RCC 7860 (cell line): ENCODE results near the gene IQCM.
A peak's percentile ranks its signal among the peaks of the same experiment; 100 is the strongest.
"Not testable (repeated sequence)": the region's sequence is repeated elsewhere in the genome, so short reads cannot be mapped to it uniquely, and the experiment has no call there.

Source experiments
- DNase-seq: peaks from one replicate; pipeline ENCODE4 v3.0.0-alpha.2; 2015; ENCODE audit warnings: low spot score
- FAIRE-seq: peaks from 2 replicates; lab custom pipeline; 2012; peaks lifted over from hg19 to GRCh38; lab: Jason Lieb, UNC

IQCM gene

DNA sequence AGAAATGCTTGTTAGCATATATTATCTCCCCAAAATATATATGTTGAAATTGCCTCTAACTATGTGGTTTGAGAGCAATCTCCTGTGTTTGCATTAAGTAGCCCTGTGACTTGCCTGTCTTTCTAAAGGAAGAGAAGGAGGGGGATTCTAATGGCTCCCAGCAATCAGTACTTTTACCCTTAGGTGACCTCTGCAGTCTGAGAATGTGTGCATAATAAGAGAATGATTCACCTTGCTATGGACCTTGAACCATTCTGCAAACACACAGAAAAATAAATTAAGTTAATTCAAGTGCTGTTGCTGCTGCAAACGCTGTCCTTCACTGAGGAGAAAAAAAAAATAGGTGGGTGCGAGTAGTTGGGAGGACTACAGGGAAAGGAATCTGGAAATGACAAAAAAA, 322.2 kb downstream of the IQCM start:
- FAIRE-seq (no peak), DNase-seq (no peak)

- DNase-seq: no peak
- no peak for FAIRE-seq
These were observed 326.3 kb downstream of the IQCM start for GRCh38 chr4:149489321-149489720.

DNA sequence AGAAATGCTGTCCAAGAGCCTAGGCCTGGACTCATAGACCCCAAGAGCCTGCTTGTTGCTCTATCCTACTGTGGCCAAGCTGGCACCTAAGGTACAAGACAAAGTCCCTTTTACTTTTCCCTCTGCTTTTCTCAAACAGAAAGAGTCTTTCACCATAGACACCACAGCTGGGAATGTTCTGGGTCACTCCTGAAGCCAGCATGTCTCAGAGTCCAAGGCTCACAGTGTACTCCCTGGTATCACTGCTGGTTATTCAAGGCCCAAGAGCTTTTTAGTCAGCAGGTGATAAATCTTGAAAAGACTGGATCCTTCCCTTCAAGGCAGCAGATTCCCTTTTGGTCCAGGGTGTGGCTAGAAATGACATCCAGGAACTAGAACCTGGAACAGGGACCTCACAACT, 328.8 kb downstream of the IQCM start:
- no peak for FAIRE-seq
- no peak for DNase-seq

DNA sequence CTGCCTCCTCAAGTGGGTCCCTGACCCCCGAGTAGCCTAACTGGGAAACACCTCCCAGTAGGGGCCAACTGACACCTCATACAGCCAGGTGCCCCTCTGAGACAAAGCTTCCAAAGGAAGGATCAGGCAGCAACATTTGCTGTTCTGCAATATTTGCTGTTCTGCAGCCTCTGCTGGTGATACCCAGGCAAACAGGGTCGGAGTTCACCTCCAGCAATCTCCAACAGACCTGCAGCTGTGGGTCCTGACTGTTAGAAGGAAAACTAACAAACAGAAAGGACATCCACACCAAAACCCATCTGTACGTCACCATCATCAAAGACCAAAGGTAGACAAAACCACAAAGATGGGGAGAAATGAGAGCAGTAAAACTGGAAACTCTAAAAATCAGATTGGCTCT, 347.0 kb downstream of the IQCM start:
- not testable (repeated sequence) for FAIRE-seq, DNase-seq

- DNase-seq (no peak), FAIRE-seq (no peak)
These were observed 349.2 kb downstream of the IQCM start for GRCh38 chr4:149466446-149466845.

DNA sequence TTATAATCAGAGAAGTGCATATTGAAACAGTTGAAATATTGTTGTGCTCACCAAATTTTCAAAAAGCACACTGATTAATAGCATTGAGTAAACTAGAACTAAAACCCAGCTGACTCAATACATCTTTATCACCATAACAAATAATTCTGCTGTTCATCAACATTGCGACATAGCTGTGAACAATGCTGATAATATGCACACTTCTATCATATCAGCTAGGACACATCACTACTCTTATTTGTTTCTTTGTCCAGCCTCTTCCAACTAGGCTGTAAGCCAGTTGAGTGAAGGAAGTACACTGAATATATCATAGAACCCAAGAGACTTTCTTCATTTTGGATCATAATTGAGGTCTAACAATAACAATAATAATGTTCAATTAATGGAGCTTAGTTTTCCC, 349.7 kb downstream of the IQCM start:
- no peak for FAIRE-seq
- no peak for DNase-seq

DNA sequence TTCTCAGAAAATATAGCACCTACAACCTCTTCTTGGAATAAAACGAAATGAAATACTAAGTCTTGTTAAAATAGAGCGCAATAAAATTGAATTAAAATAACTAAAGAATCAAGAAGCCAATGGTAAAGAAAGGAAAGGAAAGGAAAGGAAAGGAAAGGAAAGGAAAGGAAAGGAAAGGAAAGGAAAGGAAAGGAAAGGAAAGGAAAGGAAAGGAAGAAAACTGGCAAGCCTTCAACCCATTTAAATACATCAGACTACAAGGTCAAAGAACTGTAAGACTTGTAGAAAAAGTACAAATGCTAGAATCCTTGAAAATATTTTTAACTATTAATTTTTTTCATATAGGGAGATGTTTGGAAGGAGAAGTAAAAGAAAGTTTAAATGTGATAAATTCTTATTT, 372.1 kb downstream of the IQCM start:
- FAIRE-seq (no peak), DNase-seq (no peak)

GRCh38 chr4:149441338-149441737, 374.3 kb downstream of the IQCM start:
- DNase-seq (no peak), FAIRE-seq (peak; percentile 30)

- FAIRE-seq: no peak
- DNase-seq: no peak
These were observed 389.2 kb downstream of the IQCM start for GRCh38 chr4:149426461-149426860.

- FAIRE-seq (no peak), DNase-seq (no peak)
These were observed 406.1 kb downstream of the IQCM start for GRCh38 chr4:149409555-149409962.

DNA sequence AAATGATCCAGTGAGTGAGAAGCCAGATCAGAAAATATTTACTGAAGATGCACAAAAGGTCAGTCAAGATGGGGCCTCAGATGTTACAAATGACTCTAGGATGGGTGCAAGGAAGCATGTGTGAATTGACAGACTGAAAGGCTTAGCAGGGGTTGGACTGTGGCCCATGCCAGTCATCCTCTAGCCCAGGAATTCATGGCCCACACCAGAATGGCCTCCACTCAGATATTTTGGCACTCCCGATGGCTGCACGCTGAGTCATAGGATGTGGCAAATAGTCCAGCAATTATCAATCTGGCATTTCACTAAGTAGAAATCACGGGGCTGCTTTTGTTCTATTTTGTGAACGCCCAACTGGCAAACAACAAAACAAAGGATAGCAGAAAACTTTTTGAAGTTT, 406.5 kb downstream of the IQCM start:
- FAIRE-seq (no peak), DNase-seq (peak; percentile 48)

DNA sequence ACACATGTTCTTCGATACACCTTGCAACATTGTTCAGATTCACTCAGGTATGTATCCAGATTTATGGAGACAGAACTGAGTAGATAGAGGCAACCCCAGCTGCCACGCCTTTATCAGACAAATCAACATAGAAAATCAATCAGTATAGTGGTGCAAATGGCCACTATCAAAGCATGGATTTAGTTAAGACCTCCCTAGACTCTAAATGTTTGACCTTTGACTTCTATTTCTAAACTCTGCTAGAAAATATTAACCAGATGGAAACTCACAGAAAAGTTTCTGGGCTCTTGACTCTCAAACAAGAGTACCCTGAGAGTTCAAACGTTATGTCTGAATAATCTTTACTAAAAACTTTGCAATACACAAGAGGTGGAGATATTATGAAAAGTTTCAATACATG, 411.5 kb downstream of the IQCM start:
- FAIRE-seq (no peak), DNase-seq (no peak)

DNA sequence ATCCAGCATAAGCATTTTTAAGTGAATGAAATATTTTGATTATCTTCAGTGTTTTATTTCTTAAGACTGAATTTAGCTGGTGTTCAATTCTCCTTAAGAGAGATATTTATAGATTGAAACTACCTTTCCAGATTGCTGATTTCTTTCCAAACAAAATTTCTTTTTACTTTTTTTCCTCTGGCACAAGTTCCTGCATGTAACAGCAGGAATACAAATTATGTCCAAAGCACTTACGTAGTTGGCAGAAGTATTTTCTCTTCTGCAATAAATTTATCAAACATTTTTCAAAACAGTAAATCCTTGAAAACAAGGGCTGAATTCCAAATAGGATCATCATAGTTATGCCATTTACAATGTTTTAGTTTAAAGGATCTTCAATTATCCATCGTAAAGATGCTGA, 412.6 kb downstream of the IQCM start:
- no peak for DNase-seq
- FAIRE-seq: no peak

- DNase-seq (no peak), FAIRE-seq (no peak)
These were observed 416.6 kb downstream of the IQCM start for GRCh38 chr4:149398993-149399392.

GRCh38 chr4:149370785-149371420, 444.7 kb downstream of the IQCM start:
- FAIRE-seq: no peak
- DNase-seq: peak; percentile 23

DNA sequence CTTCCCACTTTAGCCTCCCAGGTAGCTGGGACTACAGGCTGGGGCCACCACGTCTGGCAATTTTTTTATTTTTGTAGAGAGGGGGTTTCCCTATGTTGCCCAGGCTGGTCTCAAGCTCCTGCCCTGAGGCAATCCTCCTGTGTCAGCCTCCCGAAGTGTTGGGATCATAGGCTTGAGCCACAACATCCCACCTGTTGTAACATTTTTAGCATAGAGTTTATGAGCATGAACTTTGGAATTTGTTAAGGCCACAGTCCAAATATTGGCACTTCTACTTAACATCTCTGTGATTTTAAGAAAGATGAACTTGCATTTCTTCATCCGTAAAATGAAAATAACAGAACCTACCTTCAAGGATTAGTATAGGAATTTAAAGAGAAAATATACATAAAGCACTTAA, 445.6 kb downstream of the IQCM start:
- no peak for FAIRE-seq
- no peak for DNase-seq

DNA sequence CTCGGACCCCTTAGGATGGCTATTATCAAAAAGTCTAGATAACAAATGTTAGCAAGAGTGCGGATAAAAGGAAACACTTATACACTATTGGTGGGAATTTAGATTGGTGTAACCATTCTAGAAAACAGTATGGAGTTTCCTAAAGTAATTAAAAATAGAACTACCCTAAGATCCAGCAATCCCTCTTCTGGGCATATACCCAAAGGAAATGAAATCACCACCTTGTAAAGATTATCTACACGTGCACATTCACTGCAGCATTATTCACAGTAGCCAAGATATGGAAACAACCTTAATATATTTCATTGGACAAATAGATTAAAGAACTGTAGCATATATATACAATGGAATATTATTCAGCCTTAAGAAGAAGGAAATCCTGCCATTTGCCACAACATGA, 462.4 kb downstream of the IQCM start:
- no peak for DNase-seq
- no peak for FAIRE-seq

DNA sequence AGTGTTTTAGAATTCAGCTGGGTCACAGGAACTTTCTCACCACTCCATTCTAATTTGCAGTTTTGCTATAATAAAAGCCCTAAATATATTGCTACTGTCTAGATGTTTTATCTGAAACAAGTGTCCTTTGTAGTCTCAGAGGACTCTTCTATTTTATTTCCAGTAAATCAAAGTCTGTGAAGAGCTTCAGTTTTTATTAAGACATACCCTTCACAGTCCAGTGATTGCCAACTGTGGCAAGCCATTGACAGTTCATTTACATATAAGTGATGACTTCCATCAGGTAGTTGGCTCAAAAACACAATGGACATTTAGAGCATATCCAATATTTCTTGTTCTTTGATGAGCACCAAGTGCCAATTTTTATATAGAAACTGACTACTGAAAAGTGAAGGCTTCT, 466.1 kb downstream of the IQCM start:
- FAIRE-seq: no peak
- DNase-seq: no peak

DNA sequence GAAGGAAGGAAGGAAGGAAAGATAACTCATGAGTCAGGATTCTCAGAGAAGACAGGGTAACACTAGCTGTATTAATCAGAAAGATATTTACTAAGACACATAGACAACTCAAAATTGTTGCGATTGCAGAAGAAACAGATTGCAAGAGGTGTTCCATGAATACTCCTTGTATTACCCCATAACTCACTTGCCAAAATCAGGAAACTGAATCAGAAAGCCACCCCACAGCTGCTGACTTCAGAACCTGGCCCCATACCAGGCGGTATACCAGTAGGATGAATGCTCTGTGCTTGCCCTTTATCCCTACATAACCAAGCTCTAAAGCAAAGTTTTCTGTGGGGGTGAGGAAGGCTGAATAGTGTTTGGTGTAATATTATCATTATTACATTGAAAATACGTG, 468.5 kb downstream of the IQCM start:
- FAIRE-seq: no peak
- no peak for DNase-seq

DNA sequence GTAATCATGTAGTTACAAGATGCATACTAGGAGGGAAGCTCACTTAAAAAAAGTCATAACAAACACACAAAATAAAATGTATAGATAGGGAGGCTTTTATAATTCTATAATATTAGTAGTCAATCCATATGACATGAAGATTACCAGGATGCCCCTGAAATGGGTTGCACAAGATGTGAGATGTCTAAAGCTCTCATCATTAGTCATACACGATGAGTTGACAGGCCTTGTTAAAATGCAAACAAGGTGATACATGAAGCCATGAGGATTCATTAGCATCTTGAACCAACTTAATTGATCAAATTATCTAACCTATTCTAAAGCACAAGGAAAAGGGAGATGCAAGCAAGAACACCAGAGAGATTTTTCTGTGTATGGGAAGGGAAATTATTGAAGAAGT, 470.2 kb downstream of the IQCM start:
- FAIRE-seq (no peak), DNase-seq (no peak)

DNA sequence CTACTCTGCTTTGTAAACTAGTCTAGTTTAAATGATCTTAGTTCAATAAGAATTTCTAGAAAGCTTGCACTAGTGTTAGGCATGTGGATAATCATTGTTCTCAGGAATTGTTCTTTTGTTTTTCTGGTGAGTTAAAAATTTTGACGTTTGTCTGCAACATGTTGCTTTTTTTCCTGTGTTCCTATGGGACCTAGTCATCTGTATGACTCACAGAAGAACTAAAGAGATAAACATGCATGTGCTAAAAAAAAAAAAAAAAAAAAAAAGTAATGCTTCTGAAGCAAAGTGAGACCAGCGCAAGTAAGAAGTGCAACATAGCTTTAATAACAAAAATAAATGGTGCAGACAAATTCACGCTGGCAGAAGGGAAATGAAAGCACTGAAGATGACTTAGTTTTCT, 471.2 kb downstream of the IQCM start:
- DNase-seq: no peak

DNA sequence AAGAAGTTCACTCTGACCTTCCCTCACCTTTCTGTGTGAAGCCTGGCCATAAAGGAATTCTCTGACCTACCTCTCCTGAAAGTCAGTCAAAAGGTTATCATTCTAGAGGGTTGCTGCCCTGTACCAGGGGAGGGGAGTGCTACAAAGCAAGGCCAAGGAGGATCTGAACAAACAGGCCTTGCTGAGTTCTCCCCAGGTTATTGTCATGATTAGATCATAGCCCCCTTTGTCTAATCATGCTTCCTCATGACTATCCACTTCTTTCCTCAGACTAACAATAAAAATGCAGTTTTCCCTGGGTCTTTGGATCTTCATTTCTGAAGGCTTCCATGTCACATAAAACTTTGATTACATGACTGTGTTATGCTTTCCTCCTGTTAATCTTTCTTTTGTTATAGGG, 472.0 kb downstream of the IQCM start:
- DNase-seq (no peak), FAIRE-seq (no peak)

More for the DNA sequence above, 471.2 kb downstream of the IQCM start:
- FAIRE-seq: no peak

- not testable (repeated sequence) for DNase-seq, FAIRE-seq
These were observed 474.5 kb downstream of the IQCM start for GRCh38 chr4:149341117-149341516.
